ENCODE data around the gene PVALEF.

DNA sequence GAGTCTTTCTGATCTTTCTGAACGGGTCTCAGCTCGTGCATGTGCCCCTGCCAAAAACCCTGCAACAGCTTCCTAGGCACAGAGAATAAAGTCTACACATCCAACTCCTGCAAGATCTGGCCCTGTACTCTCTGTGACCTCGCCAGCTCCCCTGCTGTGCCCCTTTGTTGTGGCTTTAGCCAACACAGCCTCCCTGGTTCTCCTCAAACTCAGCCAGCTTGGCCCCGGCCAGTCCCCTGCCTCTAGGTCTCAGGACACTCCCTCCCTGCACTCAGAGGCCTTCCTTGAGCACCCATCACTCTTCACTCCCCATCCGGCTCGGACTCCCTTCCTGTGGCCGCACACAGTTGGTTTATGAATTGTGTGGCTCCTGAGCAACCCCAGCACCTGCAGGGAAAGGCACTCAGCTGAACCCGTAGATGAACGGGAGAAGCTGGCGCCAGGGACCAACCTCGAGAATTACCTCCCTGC, 56.1 kb downstream of the PVALEF start:
- TF ChIP-seq, protein P1, sequence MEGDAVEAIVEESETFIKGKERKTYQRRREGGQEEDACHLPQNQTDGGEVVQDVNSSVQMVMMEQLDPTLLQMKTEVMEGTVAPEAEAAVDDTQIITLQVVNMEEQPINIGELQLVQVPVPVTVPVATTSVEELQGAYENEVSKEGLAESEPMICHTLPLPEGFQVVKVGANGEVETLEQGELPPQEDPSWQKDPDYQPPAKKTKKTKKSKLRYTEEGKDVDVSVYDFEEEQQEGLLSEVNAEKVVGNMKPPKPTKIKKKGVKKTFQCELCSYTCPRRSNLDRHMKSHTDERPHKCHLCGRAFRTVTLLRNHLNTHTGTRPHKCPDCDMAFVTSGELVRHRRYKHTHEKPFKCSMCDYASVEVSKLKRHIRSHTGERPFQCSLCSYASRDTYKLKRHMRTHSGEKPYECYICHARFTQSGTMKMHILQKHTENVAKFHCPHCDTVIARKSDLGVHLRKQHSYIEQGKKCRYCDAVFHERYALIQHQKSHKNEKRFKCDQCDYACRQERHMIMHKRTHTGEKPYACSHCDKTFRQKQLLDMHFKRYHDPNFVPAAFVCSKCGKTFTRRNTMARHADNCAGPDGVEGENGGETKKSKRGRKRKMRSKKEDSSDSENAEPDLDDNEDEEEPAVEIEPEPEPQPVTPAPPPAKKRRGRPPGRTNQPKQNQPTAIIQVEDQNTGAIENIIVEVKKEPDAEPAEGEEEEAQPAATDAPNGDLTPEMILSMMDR (IDR thresholded peaks at IDR 0.05), result no peak
- no peak for TF ChIP-seq POLR2A (IDR thresholded peaks at IDR 0.05)
